Measurements from ENCODE around the gene SIPA1L3. TPM values are rescaled to one million over a fixed set of nuclear protein-coding genes. Genes with fewer than 3 reads are reported as not detected.

The SIPA1L3 gene
- total RNA-seq, 4 donors from 2014 or later: 50.0 to 69.8 (median 53.6) TPM

DNA sequence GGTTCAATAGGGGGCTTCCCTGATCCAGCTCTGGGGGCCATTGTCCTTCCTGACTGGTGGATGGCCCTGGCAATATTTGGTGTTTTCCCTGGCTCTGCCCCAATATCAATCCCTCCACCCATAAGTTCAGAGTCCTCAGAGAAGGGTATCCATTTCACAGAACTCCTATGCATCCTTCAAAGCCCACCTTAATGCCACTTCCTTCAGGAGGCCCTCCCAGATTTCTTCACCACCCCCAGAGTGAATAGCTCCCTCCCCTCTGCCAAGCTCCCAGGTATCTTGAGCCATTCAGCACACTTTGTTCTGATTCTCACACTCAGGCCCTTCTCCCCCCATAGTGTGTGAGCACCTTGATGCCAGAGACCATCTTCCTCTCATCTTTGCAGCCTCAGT lies 343.4 kb downstream of the SIPA1L3 start:
- DNase-seq (ENCODE audit: low spot score in 2 of 2): no peak
- intact Hi-C loops (cut with DNase I; ENCODE audit: low total_unique reads): no loop called here
- TF ChIP-seq POLR2A (IDR thresholded peaks at IDR 0.05): no peak
- TF ChIP-seq, protein P1, sequence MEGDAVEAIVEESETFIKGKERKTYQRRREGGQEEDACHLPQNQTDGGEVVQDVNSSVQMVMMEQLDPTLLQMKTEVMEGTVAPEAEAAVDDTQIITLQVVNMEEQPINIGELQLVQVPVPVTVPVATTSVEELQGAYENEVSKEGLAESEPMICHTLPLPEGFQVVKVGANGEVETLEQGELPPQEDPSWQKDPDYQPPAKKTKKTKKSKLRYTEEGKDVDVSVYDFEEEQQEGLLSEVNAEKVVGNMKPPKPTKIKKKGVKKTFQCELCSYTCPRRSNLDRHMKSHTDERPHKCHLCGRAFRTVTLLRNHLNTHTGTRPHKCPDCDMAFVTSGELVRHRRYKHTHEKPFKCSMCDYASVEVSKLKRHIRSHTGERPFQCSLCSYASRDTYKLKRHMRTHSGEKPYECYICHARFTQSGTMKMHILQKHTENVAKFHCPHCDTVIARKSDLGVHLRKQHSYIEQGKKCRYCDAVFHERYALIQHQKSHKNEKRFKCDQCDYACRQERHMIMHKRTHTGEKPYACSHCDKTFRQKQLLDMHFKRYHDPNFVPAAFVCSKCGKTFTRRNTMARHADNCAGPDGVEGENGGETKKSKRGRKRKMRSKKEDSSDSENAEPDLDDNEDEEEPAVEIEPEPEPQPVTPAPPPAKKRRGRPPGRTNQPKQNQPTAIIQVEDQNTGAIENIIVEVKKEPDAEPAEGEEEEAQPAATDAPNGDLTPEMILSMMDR (IDR thresholded peaks at IDR 0.05): no peak
- H3K4me3 ChIP-seq (ENCODE audit: low read depth, poor library complexity, severe bottlenecking): no peak overlapping the region

DNA sequence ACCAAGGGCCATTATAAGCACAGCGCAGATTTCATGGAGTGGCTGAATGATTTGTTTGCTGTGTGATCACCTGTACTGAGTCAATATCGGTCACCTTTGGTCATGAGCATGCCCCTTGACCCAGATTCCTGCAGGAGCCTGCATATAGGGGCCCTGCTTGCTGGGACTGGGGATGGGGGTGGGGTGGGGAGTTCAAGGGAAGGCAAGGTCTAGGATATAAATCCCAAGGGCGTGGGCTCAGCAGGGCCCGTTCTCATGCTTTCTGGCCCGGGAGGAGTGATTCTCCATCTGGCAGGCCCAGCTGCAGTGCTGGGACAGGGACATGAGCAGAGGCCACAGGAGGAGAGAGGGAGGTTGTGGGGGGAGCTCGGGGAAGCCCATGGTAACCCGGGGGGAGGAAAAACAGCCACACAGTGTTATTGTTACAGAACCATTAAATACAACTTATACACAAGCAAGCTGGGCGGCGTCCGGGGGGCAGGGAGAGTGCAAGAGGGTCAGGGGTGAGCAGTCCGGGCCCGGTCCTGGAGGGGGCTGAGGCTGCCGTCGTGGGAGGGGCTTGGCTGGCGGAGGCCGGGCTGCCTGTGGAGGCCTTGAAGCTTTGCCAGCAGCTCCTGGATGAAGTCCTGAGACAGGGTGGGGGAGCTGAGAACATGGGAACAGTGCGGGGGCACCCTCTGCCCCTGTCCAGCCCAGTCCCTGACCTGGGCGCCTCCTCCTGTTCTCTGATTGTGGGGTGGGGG lies 344.0 kb downstream of the SIPA1L3 start:
- TF ChIP-seq, protein P1 (IDR thresholded peaks at IDR 0.05): no peak
- no peak for TF ChIP-seq POLR2A (IDR thresholded peaks at IDR 0.05)
- intact Hi-C loops (cut with DNase I; ENCODE audit: low total_unique reads): no loop called here
- DNase-seq (ENCODE audit: low spot score in 2 of 2): no peak
- no peak overlapping the region for H3K4me3 ChIP-seq (ENCODE audit: low read depth, poor library complexity, severe bottlenecking)
- 28 to 37% methylated on average over 18 of the region's 18 CpGs for WGBS, 2 donors

DNA sequence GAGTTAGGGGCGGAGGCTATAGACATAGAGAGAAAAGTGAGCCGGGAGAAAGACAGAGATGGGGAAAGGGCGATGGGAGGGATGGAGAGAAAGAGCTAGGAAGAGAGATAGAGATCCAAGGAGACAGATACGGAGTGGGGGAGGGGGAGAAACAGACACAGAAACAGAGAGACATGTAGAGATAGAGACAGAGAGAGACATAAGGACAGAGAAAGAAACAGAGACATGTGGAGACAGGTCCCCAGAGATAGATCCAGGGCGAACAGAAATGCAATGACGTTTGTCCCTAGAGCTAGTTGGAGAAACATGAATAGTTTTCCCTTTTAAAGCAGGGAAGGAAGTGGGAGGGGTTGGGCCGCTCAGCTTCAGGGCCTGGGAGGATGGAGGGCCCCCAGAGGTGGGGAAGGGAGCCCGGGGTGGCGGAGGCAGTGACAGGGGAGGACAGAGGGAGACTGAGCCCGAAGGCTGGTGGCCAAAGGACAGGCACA lies 344.6 kb downstream of the SIPA1L3 start:
- no peak overlapping the region for H3K4me3 ChIP-seq (ENCODE audit: low read depth, poor library complexity, severe bottlenecking)
- DNase-seq (ENCODE audit: low spot score in 2 of 2): no peak
- intact Hi-C loops (cut with DNase I; ENCODE audit: low total_unique reads): no loop called here
- TF ChIP-seq, protein P1 (IDR thresholded peaks at IDR 0.05): no peak
- TF ChIP-seq POLR2A (IDR thresholded peaks at IDR 0.05): no peak
- 8 to 13% methylated on average over 10 of the region's 10 CpGs for WGBS, 2 donors

GRCh38 chr19:38252385-38252784 lies 345.4 kb downstream of the SIPA1L3 start:
- WGBS, 2 donors: 68 to 88% methylated on average over 5 of the region's 5 CpGs
- TF ChIP-seq, protein P1 (IDR thresholded peaks at IDR 0.05): no peak
- no peak for TF ChIP-seq POLR2A (IDR thresholded peaks at IDR 0.05)
- no peak for DNase-seq (ENCODE audit: low spot score in 2 of 2)
- intact Hi-C loops (cut with DNase I; ENCODE audit: low total_unique reads): no loop called here
- no peak overlapping the region for H3K4me3 ChIP-seq (ENCODE audit: low read depth, poor library complexity, severe bottlenecking)

DNA sequence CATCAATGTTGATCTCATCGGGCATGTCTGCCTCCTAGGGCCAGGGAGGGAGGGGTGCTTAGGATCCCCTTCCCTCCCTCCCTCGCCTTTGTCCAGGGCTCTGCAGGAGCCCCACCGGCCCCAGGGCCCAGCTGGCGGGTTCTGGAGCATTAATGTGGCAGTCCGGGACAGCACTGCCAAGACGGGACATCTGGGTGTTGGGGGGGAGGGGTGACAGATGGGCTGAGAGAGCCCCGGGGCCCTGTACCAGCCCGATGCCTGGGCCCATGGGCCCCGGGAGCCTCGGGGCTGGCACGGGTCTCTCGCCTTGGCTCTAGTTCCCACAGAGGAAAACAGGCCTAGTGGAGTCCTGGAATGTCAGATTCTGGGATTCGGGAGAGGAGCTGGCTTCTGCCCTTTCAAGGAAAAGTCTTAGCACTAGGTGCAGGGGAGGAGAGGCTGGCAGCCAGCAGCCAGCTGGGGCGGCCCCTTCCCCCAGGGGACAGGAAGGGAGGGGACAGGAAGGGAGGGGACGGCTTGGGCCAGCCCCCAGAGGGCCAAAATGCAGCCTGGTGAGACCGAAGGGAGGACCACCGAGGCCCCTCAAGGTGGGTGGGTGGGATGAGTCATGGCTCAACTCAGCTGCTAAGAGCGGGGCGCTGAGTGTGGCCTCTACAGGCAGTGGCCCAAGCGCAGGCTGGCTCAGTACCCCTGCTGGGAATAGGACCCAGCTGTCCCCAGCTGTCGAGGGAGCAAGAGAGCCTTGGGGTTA lies 346.1 kb downstream of the SIPA1L3 start:
- H3K4me3 ChIP-seq (ENCODE audit: low read depth, poor library complexity, severe bottlenecking): no peak overlapping the region
- no peak for DNase-seq (ENCODE audit: low spot score in 2 of 2)
- intact Hi-C loops (cut with DNase I; ENCODE audit: low total_unique reads): no loop called here
- WGBS, 2 donors: 24 to 41% methylated on average over 13 to 19 of the region's 21 CpGs
- TF ChIP-seq, protein P1 (IDR thresholded peaks at IDR 0.05): no peak
- no peak for TF ChIP-seq POLR2A (IDR thresholded peaks at IDR 0.05)

Measured in lower leg skin (tissue), 4 donors.